SK-N-SH treated with all-trans-retinoic acid at 6 μM for 48 hours (cell line): ENCODE results near the gene APIP.

Experiments used
- PPARA ChIP-seq: fragments of 250-450 bp; sonication (Bioruptor Pico); IDR thresholded peaks from 2 replicates; pipeline ENCODE4 v1.5.0; 2020; ENCODE audit warnings: mild to moderate bottlenecking, borderline replicate concordance
- RARB ChIP-seq: fragments of 250-450 bp; sonication (Bioruptor Pico); IDR thresholded peaks from 2 replicates; pipeline ENCODE4 v1.8.0; 2021; ENCODE audit warnings: mild to moderate bottlenecking, moderate library complexity

DNA sequence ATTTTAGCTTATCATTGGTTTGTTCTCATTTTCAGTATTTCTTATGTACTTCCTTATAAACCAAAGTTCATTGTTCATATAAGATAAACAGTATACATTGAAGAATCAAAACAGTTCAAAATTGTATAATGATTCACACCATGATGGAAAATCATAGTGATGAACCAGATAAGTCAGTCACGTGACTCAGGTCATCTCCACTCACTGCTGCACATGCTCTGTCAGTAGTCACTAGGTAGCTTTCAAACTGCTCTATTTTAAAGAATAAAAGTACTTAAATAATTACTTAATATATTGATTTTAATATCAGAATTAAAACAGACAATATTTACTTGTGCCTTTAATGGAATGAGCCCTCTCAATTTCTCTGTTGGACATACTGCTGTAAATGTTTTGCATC lies 37.8 kb upstream of the APIP start:
- TF ChIP-seq PPARA (CRISPR knock-in tag) (no peak), RARB (CRISPR knock-in tag) (no peak)
